ENCODE results near the gene TAAR9.

GRCh38 chr6:132490478-132491204 is 47.4 kb upstream of the TAAR9 start:
- no peak for TF ChIP-seq EZH2phosphoT487 (IDR thresholded peaks at IDR 0.05; ENCODE audit: low read depth)
- TF ChIP-seq CTCF (IDR thresholded peaks at IDR 0.05; ENCODE audit: low read depth, low read length), result no peak
